ENCODE data around the gene FAM131B. TPM values are rescaled to one million over a fixed set of nuclear protein-coding genes. Genes with fewer than 3 reads are reported as not detected.
A peak's percentile ranks its signal among the peaks of the same experiment; 100 is the strongest.
"Not testable (repeated sequence)": the region's sequence is repeated elsewhere in the genome, so short reads cannot be mapped to it uniquely, and the experiment has no call there.

Gene FAM131B
- 0.38 TPM for polyA plus RNA-seq

DNA sequence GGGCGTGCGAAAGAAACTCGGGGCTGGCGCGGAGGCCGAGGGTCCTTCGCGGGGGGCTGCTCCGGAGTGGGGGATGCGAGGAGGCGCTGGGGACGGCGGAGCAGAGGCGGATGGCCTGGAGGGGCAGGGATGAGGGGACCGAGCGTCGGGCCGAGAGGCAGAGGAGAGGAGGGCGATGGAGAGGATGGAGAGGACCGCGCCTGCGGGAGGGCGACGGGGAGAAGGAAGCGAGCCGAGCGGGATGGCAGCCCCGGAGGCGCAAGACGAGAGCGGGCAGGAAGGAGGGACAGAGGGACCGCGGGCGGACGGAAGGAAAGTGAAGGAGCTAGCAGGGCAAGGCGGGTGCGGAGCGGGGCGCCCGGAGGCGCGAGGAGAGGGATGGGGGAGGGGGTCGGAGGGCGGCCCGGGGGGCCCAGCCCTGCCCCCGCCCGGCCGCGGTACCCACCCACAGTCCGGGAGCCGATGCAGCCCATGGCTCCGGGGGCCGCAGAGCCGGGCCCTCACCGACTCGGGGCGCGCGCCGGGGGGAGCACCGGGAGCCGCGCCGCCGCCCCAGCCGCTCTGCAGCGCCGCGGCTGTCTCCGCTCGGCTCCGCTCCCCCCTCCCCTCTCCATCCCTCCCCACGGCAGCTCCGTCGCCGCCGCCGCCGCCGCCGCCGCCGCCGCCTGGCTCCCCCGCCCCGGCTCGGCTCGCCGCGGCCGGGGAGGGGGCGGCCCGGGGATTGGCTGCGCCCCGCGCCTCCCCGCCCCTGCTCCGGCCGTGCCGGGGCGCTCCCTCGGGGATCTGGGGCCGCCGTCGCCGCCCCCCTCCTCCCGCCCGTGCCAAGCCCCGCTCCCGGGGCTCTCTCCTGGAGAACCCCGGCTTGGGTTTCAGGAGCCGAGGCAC is at the start of gene FAM131B:
Gene FAM131B (minus strand): TSS at position 583 of the 885 bp plus-strand sequence. CDS start 110 bp downstream, at position 473.
- Mint-ChIP-seq H3K4me1 (peaks cover 0 to 2% (median 0%) of the 10 kb centered on the region in 3 donors), H3K36me3 (peaks cover 1% of the 10 kb centered on the region), H3K9me3 (peaks cover 0 to 4% (median 0%) of the 10 kb centered on the region in 3 donors), H3K27ac (no peak within 1 kb of the TSS), H3K27me3 (peaks cover 41% of the 10 kb centered on the region), H3K4me3 (peak within 1 kb of the TSS; percentile 48 to 93 (median 88))

DNA sequence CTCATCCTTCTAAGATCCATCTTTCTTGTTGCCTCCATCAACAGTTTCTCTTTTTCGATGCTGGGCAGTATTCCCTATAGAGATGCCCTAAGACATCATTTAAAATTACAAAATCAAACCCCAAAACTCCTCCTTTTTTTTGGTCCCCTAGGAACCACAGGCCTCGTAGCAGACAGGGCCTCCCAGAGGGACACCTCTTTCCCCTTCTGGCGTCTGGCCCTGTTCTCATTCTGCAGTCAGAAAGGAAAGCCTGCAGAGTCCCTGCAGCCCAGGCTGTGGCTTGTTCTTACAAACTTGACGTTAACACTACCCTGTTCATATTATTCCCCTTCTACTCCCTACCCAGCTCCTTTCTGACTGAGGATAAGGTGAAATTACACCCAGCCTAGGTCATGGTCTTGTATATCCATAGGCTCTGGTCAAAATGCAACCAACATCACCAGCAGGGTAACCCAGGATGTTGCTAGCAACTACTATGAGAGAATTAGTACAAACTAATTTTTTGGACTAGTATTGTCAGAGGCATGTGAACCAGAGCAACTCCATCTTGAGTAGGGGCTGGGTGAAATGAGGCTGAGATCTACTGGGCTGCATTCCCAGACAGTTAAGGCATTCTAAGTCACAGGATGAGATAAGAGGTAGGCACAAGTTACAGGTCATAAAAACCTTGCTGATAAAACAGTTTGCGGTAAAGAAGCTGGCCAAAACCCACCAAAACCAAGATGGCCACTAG is 49.6 kb upstream of the FAM131B start:
- Mint-ChIP-seq H3K9me3 (no peaks in the 10 kb centered on the region), H3K4me1 (peaks cover 22 to 33% (median 24%) of the 10 kb centered on the region in 3 donors), H3K36me3 (no peaks in the 10 kb centered on the region), H3K27me3 (peaks cover 44% of the 10 kb centered on the region), H3K27ac (peak overlapping the region in 1 of 3 donors; percentile 62), H3K4me3 (peak overlapping the region in 2 of 4 donors; percentile 18 to 52)

GRCh38 chr7:143410521-143411004 is 48.0 kb upstream of the FAM131B start:
- Mint-ChIP-seq H3K9me3 (no peaks in the 10 kb centered on the region), H3K27me3 (peaks cover 34% of the 10 kb centered on the region), H3K27ac (no peak overlapping the region), H3K4me1 (peaks cover 22 to 30% (median 25%) of the 10 kb centered on the region in 3 donors), H3K36me3 (no peaks in the 10 kb centered on the region), H3K4me3 (peak overlapping the region in 2 of 4 donors; percentile 49 to 77)

- Mint-ChIP-seq H3K4me3 (peak within 1 kb of the TSS; percentile 30 to 89 (median 80)), H3K36me3 (no peaks in the 10 kb centered on the region), H3K4me1 (peaks cover 22 to 30% (median 23%) of the 10 kb centered on the region in 3 donors), H3K27me3 (peaks cover 29% of the 10 kb centered on the region), H3K27ac (peak within 1 kb of the TSS in 2 of 3 donors; percentile 18 to 59), H3K9me3 (no peaks in the 10 kb centered on the region)
Measured at GRCh38 chr7:143408686-143409561, 46.4 kb upstream of the FAM131B start, which contains the start of gene EPHA1. EPHA1 (minus strand) TSS chr7:143408856; CDS start chr7:143408805, 51 bp downstream.

DNA sequence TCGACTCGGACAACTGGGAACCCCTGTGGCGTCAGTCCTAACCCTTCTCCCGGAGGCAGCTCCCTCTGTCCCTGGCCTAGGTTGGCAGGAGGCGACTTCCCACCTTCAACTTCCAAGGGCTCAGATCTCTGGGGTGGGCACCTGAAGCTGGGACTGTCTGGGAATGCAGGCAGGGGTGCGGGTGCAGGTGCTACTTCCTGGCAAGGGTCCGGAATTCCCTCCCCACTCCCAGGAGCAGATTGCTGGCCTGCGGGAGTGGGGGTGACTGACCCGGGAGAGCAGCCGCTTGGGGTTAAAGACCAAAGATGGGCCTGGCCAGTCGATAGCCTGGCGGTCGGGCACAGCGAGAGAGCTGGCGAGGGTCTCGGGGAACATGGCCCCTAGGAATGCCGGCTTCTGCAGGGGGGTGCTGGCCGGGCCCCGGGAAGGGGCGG is 45.8 kb upstream of the FAM131B start:
- Mint-ChIP-seq H3K4me3 (peak overlapping the region in 3 of 4 donors; percentile 76 to 84 (median 79)), H3K36me3 (no peaks in the 10 kb centered on the region), H3K9me3 (no peaks in the 10 kb centered on the region), H3K27ac (no peak overlapping the region), H3K4me1 (peaks cover 23 to 30% (median 24%) of the 10 kb centered on the region in 3 donors), H3K27me3 (peaks cover 28% of the 10 kb centered on the region)

- H3K4me3 Mint-ChIP-seq: peak overlapping the region; percentile 30 to 84 (median 80)
- H3K36me3 Mint-ChIP-seq: no peaks in the 10 kb centered on the region
- H3K9me3 Mint-ChIP-seq: no peaks in the 10 kb centered on the region
- peak overlapping the region in 1 of 3 donors; percentile 2 for H3K27ac Mint-ChIP-seq
- peaks cover 23% of the 10 kb centered on the region for H3K27me3 Mint-ChIP-seq
- peaks cover 23 to 30% (median 24%) of the 10 kb centered on the region in 3 donors for H3K4me1 Mint-ChIP-seq
Measured at GRCh38 chr7:143407287-143408251, 45.1 kb upstream of the FAM131B start.

DNA sequence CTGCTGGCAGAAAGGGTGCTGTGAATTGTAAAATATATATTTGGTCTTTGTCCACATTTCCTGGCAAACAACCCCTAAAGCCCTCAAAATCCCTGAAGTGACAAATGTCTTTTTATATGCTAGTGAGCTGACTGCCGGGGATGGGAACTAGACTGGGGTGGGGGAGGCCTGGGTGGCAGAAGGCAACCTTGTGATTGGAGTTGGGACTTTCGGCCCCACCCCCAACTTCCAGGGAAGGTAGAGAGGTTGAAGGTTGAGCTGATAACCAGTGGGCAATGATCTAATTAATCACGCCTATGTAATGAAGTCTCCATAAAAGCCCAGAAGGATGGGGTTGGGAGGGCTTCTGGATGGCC is 43.5 kb upstream of the FAM131B start:
- Mint-ChIP-seq H3K4me3 (no peak overlapping the region), H3K27ac (peak overlapping the region in 1 of 3 donors; percentile 31), H3K36me3 (no peaks in the 10 kb centered on the region), H3K4me1 (peaks cover 22 to 24% (median 23%) of the 10 kb centered on the region in 3 donors), H3K9me3 (no peaks in the 10 kb centered on the region), H3K27me3 (peaks cover 19% of the 10 kb centered on the region)

GRCh38 chr7:143405173-143406001 is 42.9 kb upstream of the FAM131B start:
- Mint-ChIP-seq H3K4me3 (no peak overlapping the region), H3K9me3 (no peaks in the 10 kb centered on the region), H3K27me3 (peaks cover 18% of the 10 kb centered on the region), H3K4me1 (peaks cover 18 to 20% (median 19%) of the 10 kb centered on the region in 3 donors), H3K27ac (peak overlapping the region in 2 of 3 donors; percentile 31 to 92), H3K36me3 (no peaks in the 10 kb centered on the region)

DNA sequence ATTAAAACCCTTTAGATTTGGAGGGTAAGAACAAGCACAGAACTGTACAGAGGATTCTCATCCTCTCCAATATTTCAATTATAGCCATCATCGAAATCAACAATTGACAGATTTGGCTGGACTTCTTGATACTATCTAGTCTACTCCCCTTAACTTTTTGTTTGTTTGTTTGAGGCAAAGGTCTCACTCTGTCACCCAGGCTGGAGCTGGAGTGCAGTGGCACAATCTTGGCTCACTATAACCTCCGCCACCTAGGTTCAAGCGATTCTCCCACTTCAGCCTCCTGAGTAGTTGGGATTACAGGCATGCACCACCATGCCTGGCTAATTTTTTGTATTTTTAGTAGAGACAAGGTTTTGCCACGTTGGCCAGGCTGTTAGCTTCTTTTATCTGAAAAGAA is 39.7 kb upstream of the FAM131B start:
- H3K27me3 Mint-ChIP-seq, H3K36me3 Mint-ChIP-seq, H3K27ac Mint-ChIP-seq, H3K4me1 Mint-ChIP-seq, H3K9me3 Mint-ChIP-seq, H3K4me3 Mint-ChIP-seq: not testable (repeated sequence)

DNA sequence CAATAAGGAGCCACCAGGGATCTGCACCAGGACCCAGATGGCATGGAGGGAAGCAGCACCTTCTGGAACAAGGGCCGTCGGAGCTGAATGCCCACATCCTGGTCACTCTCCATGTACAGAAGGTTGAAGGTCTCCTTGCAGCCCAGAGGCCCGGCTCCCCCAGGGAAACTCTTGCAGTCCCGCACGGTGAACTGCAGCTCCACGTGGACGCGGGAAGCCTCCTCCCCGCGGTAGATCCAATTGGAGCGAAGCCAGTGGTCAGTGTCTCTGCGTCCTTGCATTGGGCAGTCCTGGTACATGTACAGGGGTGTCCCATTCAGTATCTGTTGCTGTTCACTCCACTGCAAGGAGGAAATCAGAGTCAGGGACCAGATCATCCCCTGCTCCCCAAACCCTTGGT is 38.8 kb upstream of the FAM131B start:
- Mint-ChIP-seq H3K36me3 (no peaks in the 10 kb centered on the region), H3K27me3 (no peaks in the 10 kb centered on the region), H3K4me1 (peaks cover 0 to 4% (median 0%) of the 10 kb centered on the region in 3 donors), H3K4me3 (no peak overlapping the region), H3K27ac (no peak overlapping the region), H3K9me3 (no peaks in the 10 kb centered on the region)

DNA sequence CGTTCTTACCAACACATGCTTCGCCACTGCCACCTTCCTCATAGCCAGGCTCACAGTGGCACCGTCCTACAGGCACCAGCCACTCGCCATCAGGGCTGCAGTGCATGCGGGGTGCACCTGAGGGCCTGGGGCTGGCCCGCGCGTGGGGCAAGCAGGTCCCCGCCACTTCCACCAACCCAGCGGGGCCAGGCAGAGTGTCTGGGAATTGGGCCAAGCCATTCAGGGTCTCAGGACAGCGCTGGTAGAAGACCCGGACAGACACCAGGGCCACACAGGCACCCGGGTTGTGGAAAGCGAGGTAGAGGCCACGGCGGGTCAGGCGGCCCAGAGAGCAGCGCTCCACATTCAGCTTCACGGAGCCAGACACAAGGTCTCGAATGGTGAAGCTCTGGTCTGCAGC is 37.1 kb upstream of the FAM131B start:
- Mint-ChIP-seq H3K36me3 (no peaks in the 10 kb centered on the region), H3K9me3 (peaks cover 0 to 1% (median 0%) of the 10 kb centered on the region in 3 donors), H3K4me1 (peaks cover 0 to 4% (median 0%) of the 10 kb centered on the region in 3 donors), H3K27me3 (no peaks in the 10 kb centered on the region), H3K4me3 (no peak overlapping the region), H3K27ac (no peak overlapping the region)

- H3K4me1 Mint-ChIP-seq: peaks cover 0 to 4% (median 0%) of the 10 kb centered on the region in 3 donors
- no peaks in the 10 kb centered on the region for H3K27me3 Mint-ChIP-seq
- H3K36me3 Mint-ChIP-seq: no peaks in the 10 kb centered on the region
- H3K9me3 Mint-ChIP-seq: peaks cover 0 to 1% (median 0%) of the 10 kb centered on the region in 3 donors
- H3K4me3 Mint-ChIP-seq: no peak overlapping the region
- H3K27ac Mint-ChIP-seq: no peak overlapping the region
Measured at GRCh38 chr7:143399151-143399550, 36.6 kb upstream of the FAM131B start.
